H1 (cell line): Measurements from ENCODE around the gene TMEM170A. TPM values are rescaled to one million over a fixed set of nuclear protein-coding genes. Genes with fewer than 3 reads are reported as not detected.

Source experiments
- ASH2L ChIP-seq: fragments of 200-600, 300-600 bp; sonication (generic); IDR thresholded peaks from one replicate; pipeline ENCODE4 v1.7.1; 2017; ENCODE audit warnings: low read length
- ATF2 ChIP-seq: IDR thresholded peaks from 2 replicates; pipeline ENCODE4 v1.6.1; 2012; ENCODE audit warnings: low read length, inconsistent platforms
- ATF3 ChIP-seq: IDR thresholded peaks from 2 replicates; pipeline ENCODE4 v1.6.1; 2011; ENCODE audit warnings: low read depth, mild to moderate bottlenecking, low read length; ENCODE audit not compliant: insufficient read depth
- BACH1 ChIP-seq: IDR thresholded peaks from 2 replicates; pipeline ENCODE4 v1.6.1; 2012; ENCODE audit warnings: low read length, improper control_type of control experiment
- CBX8 ChIP-seq: fragments of 300-800, 300-1000 bp; sonication (generic); IDR thresholded peaks from 2 replicates; pipeline ENCODE4 v1.7.1; 2016; ENCODE audit warnings: low read depth, low read length, borderline replicate concordance
- CTBP2 ChIP-seq: IDR thresholded peaks from 2 replicates; pipeline ENCODE4 v1.7.0; 2011; ENCODE audit warnings: borderline replicate concordance, mild to moderate bottlenecking, moderate library complexity, mixed read lengths, low read length; ENCODE audit not compliant: insufficient read depth, insufficient read length
- CTCF ChIP-seq, 3 experiments: IDR thresholded peaks; 1 replicate in 2 of 3; 2 replicates in 1 of 3; pipeline versions ENCODE4 v1.5.1 to v1.6.1; 2011; ENCODE audit warnings: low read length in 3 of 3, mild to moderate bottlenecking in 3 of 3, inconsistent platforms in 2 of 3, low read depth in 1 of 3, moderate library complexity in 1 of 3; ENCODE audit not compliant: insufficient read depth in 1 of 3; ENCODE audit errors: control extremely low read depth in 1 of 3
- HDAC2 ChIP-seq, 2 experiments: fragments of 300-600 bp in 1 of 2; sonication (generic) in 1 of 2; IDR thresholded peaks; 2 replicates each; pipeline ENCODE4 v1.6.1; 2011 to 2012; ENCODE audit warnings: low read depth in 2 of 2, low read length in 2 of 2, mild to moderate bottlenecking in 2 of 2, moderate library complexity in 2 of 2, borderline replicate concordance in 1 of 2, inconsistent platforms in 1 of 2
- HDAC6 ChIP-seq: IDR thresholded peaks from one replicate; pipeline ENCODE4 v1.7.1; 2012; ENCODE audit warnings: low read depth, mild to moderate bottlenecking, inconsistent platforms, low read length, moderate library complexity
- JUN ChIP-seq: IDR thresholded peaks from 2 replicates; pipeline ENCODE4 v1.6.1; 2011; ENCODE audit warnings: low read depth, mild to moderate bottlenecking, improper control_type of control experiment, low read length
- JUND ChIP-seq: IDR thresholded peaks from 2 replicates; pipeline ENCODE4 v1.6.1; 2011; ENCODE audit warnings: mild to moderate bottlenecking, improper control_type of control experiment, low read length
- MAFK ChIP-seq: IDR thresholded peaks from 2 replicates; pipeline ENCODE4 v1.6.1; 2012; ENCODE audit warnings: low read depth, mild to moderate bottlenecking, improper control_type of control experiment, low read length
- MAX ChIP-seq: IDR thresholded peaks from 2 replicates; pipeline ENCODE4 v1.6.1; 2012; ENCODE audit warnings: inconsistent platforms
- POLR2A ChIP-seq, 2 experiments: IDR thresholded peaks; 1 replicate in 1 of 2; 2 replicates in 1 of 2; pipeline ENCODE4 v1.6.1; 2011; ENCODE audit warnings: low read depth in 2 of 2, low read length in 2 of 2, mild to moderate bottlenecking in 2 of 2; ENCODE audit errors: control extremely low read depth in 1 of 2
- RFX5 ChIP-seq: IDR thresholded peaks from 2 replicates; pipeline ENCODE4 v1.6.1; 2011; ENCODE audit warnings: low read depth, low read length, improper control_type of control experiment, borderline replicate concordance
- SIN3A ChIP-seq, 2 experiments: IDR thresholded peaks in 1 of 2; conservative IDR thresholded peaks in 1 of 2; 2 replicates each; pipeline ENCODE4 v1.6.1; 2011 to 2012; ENCODE audit warnings: low read length in 2 of 2, improper control_type of control experiment in 1 of 2, low read depth in 1 of 2, mild to moderate bottlenecking in 1 of 2
- SP2 ChIP-seq: IDR thresholded peaks from 2 replicates; pipeline ENCODE4 v1.6.1; 2012; ENCODE audit warnings: mild to moderate bottlenecking, low read length, inconsistent platforms
- TBP ChIP-seq: IDR thresholded peaks from 2 replicates; pipeline ENCODE4 v1.6.1; 2011; ENCODE audit warnings: low read depth, low read length, improper control_type of control experiment
- ZNF274 ChIP-seq: IDR thresholded peaks from 2 replicates; pipeline ENCODE4 v1.7.0; 2012; ENCODE audit warnings: low read length, borderline replicate concordance; ENCODE audit errors: extremely low read depth
- polyA plus RNA-seq, 7 experiments: library from polyadenylated mRNA; depleted of rRNA in 3 of 7; stranded (reverse) in 5 of 7; unstranded in 2 of 7; fragments of >200 nt in 5 of 7; fragments of 200-250 nt in 2 of 7; gene quantifications; 1 replicate in 5 of 7; 2 replicates in 1 of 7; 4 replicates in 1 of 7; pipeline versions ENCODE4 v1.2.1 to v1.2.3, GENCODE V29; 2011 to 2013; ENCODE audit warnings: missing spikeins in 2 of 7, mixed read lengths in 2 of 7
- total RNA-seq: library from RNA; stranded (reverse); fragmentation: NEBNext Ultra II Directional; extraction: Animal tissue kit (Norgen Biotek cat#: 25700); gene quantifications from 2 replicates; pipeline ENCODE4 v1.2.1, GENCODE V29; 2021

Gene TMEM170A
- total and polyA plus RNA-seq, 2 of the 8 experiments (the other 6 are each of a cell fraction or from before 2014, with no cell fraction given), result 22.9 to 56.6 TPM

DNA sequence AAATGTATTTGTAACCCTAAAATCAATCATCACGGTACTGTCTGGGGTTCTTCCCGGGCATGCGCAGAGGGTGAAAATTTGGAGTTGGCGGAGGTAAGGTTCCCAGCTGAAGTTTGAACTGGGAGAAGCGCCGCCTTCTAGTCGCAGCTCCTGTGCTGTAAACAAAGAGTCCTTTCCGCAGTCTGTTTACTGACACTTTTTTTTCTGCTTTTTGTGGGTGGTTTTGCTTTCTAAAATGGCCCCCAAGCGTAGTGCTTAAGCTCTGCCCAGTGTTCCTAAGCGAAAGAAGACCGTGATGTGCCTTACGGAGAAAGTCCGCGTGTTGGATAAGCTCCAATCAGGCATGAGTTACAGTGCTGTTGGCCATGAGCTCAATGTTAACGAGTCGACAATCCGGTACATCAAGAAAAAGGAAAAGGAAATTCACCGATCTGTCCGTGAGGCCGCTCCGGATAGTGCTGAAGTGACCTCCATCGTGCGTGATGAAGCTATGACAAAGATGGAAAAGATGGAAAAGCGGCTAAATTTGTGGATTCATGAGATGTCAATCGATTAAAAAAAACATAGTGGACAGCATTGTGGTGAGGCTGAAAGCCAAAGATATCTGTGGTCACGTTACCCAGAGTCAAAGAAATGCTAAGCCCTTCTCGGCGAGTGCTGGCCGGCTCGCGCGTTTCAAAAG is 30.6 kb downstream of the TMEM170A start (continued):
- TF ChIP-seq CBX8 (no peak), ATF2 (no peak), SP2 (no peak), MAX (peak; percentile 95), TBP (peak; percentile 62; the same call in 1 of the 2 replicates), ZNF274 (no peak), HDAC6 (no peak), HDAC2 (IDR thresholded peaks at IDR 0.05; ENCODE audit: borderline replicate concordance in 1 of 2, low read depth in 2 of 2, low read length in 2 of 2) (no peak), CTBP2 (no peak), BACH1 (no peak), JUN (no peak), RFX5 (no peak), ATF3 (no peak), POLR2A (IDR thresholded peaks at IDR 0.05; ENCODE audit: control extremely low read depth in 1 of 2, low read depth in 2 of 2, low read length in 2 of 2) (peak in 1 of 2 experiments; percentile 27; a peak in 2 of 3 replicates), JUND (no peak), CTCF (IDR thresholded peaks at IDR 0.05; ENCODE audit: control extremely low read depth in 1 of 3, insufficient read depth in 1 of 3, low read depth in 1 of 3, low read length in 3 of 3) (no peak), ASH2L (no peak), SIN3A (conservative IDR thresholded peaks at IDR 0.05 in 1 of 2, IDR thresholded peaks at IDR 0.05 in 1 of 2; ENCODE audit: low read depth in 1 of 2, low read length in 2 of 2) (0 out of 4 replicates have a peak, but pooled peaks of 1 of the 2 experiments have one; percentile 24), MAFK (no peak)
